Epithelial cell of prostate (primary cell): ENCODE data around the gene GPR27.

Experiments used
- DNase-seq: peaks from one replicate; pipeline ENCODE4 v3.0.0-alpha.2; 2011; ENCODE audit warnings: low read depth, low spot score
- H3K27ac ChIP-seq: fragments of 450-650 bp; 2 replicates; pipeline ENCODE4 v1.5.1; 2017; ENCODE audit warnings: mild to moderate bottlenecking

Gene GPR27

GRCh38 chr3:71753701-71754609, at the start of gene GPR27:
Gene GPR27, plus strand, starts transcription at chr3:71753855. Its CDS starts 195 bp downstream, at chr3:71754050.
- DNase-seq, result no peak
- no peak within 1 kb of the TSS for H3K27ac ChIP-seq

- H3K27ac ChIP-seq, result no peak overlapping the region
- no peak for DNase-seq
These were observed 48.7 kb upstream of the GPR27 start for GRCh38 chr3:71704915-71705314.

GRCh38 chr3:71705681-71706080, 48.0 kb upstream of the GPR27 start:
- DNase-seq, result no peak
- H3K27ac ChIP-seq, result no peak overlapping the region

- no peak for DNase-seq
- no peak overlapping the region for H3K27ac ChIP-seq
These were observed 46.1 kb upstream of the GPR27 start for GRCh38 chr3:71707595-71707994.

GRCh38 chr3:71708476-71709105, 45.1 kb upstream of the GPR27 start:
- DNase-seq, result no peak
- H3K27ac ChIP-seq, result no peak overlapping the region

GRCh38 chr3:71709908-71710511, 43.6 kb upstream of the GPR27 start:
- no peak overlapping the region for H3K27ac ChIP-seq
- no peak for DNase-seq

- no peak overlapping the region for H3K27ac ChIP-seq
- no peak for DNase-seq
These were observed 42.7 kb upstream of the GPR27 start for GRCh38 chr3:71710906-71711494.

GRCh38 chr3:71713041-71713440, 40.6 kb upstream of the GPR27 start:
- H3K27ac ChIP-seq, result no peak overlapping the region
- peak; percentile 57 for DNase-seq

- DNase-seq, result no peak
- no peak overlapping the region for H3K27ac ChIP-seq
These were observed 39.1 kb upstream of the GPR27 start for GRCh38 chr3:71714595-71714994.

- DNase-seq, result no peak
- H3K27ac ChIP-seq, result no peak overlapping the region
These were observed 35.6 kb upstream of the GPR27 start for GRCh38 chr3:71718072-71718471.

- DNase-seq, result no peak
- H3K27ac ChIP-seq, result no peak overlapping the region
These were observed 32.7 kb upstream of the GPR27 start for GRCh38 chr3:71721002-71721401.

GRCh38 chr3:71721651-71722157, 32.0 kb upstream of the GPR27 start:
- DNase-seq, result no peak
- H3K27ac ChIP-seq, result no peak overlapping the region

- no peak overlapping the region for H3K27ac ChIP-seq
- no peak for DNase-seq
These were observed 31.0 kb upstream of the GPR27 start for GRCh38 chr3:71722693-71723092.

- no peak overlapping the region for H3K27ac ChIP-seq
- no peak for DNase-seq
These were observed 30.0 kb upstream of the GPR27 start for GRCh38 chr3:71723452-71724170.

- H3K27ac ChIP-seq, result no peak overlapping the region
- DNase-seq, result no peak
These were observed 29.5 kb upstream of the GPR27 start for GRCh38 chr3:71724171-71724453.

- DNase-seq, result no peak
These were observed 28.9 kb upstream of the GPR27 start for GRCh38 chr3:71724584-71725270.

GRCh38 chr3:71725271-71725991, 28.2 kb upstream of the GPR27 start, which contains the start of gene EIF4E3:
Gene EIF4E3, minus strand, starts transcription at chr3:71725402. Its CDS starts 35 bp downstream, at chr3:71725367.
- no peak within 1 kb of the TSS for H3K27ac ChIP-seq
- no peak for DNase-seq

More at GRCh38 chr3:71724584-71725270, 28.9 kb upstream of the GPR27 start:
- no peak overlapping the region for H3K27ac ChIP-seq

- no peak for DNase-seq
These were observed 27.5 kb upstream of the GPR27 start for GRCh38 chr3:71726146-71726545.

More at GRCh38 chr3:71726146-71726545, 27.5 kb upstream of the GPR27 start:
- no peak overlapping the region for H3K27ac ChIP-seq
